MM.1S (cell line): ENCODE measurements around the gene ZNF609.

Source experiments
- CTCF ChIP-seq: fragments of 300-600 bp; sonication (generic); IDR thresholded peaks from 2 replicates; pipeline ENCODE4 v1.5.1; 2016; ENCODE audit warnings: antibody characterized with exemption, low read length, mixed read lengths
- EZH2 ChIP-seq: fragments of 300-600 bp; sonication (generic); optimal IDR thresholded peaks from 2 replicates; pipeline ENCODE3; 2017; ENCODE audit warnings: low read depth, mild to moderate bottlenecking, antibody characterized with exemption, low read length, mixed read lengths

- TF ChIP-seq CTCF = no peak
- no peak for TF ChIP-seq EZH2
Measured at GRCh38 chr15:64696481-64696880, 236.1 kb downstream of the ZNF609 start.
